Measurements from ENCODE around the gene GLS. TPM values are rescaled to one million over a fixed set of nuclear protein-coding genes. Genes with fewer than 3 reads are reported as not detected.

The GLS gene
- total RNA-seq, 4 donors from 2014 or later = 111 to 235 (median 146) TPM

GRCh38 chr2:190838492-190838910 lies 42.1 kb upstream of the GLS start:
- TF ChIP-seq, protein P1, sequence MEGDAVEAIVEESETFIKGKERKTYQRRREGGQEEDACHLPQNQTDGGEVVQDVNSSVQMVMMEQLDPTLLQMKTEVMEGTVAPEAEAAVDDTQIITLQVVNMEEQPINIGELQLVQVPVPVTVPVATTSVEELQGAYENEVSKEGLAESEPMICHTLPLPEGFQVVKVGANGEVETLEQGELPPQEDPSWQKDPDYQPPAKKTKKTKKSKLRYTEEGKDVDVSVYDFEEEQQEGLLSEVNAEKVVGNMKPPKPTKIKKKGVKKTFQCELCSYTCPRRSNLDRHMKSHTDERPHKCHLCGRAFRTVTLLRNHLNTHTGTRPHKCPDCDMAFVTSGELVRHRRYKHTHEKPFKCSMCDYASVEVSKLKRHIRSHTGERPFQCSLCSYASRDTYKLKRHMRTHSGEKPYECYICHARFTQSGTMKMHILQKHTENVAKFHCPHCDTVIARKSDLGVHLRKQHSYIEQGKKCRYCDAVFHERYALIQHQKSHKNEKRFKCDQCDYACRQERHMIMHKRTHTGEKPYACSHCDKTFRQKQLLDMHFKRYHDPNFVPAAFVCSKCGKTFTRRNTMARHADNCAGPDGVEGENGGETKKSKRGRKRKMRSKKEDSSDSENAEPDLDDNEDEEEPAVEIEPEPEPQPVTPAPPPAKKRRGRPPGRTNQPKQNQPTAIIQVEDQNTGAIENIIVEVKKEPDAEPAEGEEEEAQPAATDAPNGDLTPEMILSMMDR (IDR thresholded peaks at IDR 0.05) = no peak
- peak; percentile 12 for ATAC-seq (ENCODE audit: low FRiP score)
- DNase-seq (ENCODE audit: low spot score) = no peak

GRCh38 chr2:190840569-190841172 lies 40.0 kb upstream of the GLS start:
- TF ChIP-seq, protein P1 (IDR thresholded peaks at IDR 0.05) = no peak
- no peak for DNase-seq (ENCODE audit: low spot score)
- no peak for ATAC-seq (ENCODE audit: low FRiP score)

DNA sequence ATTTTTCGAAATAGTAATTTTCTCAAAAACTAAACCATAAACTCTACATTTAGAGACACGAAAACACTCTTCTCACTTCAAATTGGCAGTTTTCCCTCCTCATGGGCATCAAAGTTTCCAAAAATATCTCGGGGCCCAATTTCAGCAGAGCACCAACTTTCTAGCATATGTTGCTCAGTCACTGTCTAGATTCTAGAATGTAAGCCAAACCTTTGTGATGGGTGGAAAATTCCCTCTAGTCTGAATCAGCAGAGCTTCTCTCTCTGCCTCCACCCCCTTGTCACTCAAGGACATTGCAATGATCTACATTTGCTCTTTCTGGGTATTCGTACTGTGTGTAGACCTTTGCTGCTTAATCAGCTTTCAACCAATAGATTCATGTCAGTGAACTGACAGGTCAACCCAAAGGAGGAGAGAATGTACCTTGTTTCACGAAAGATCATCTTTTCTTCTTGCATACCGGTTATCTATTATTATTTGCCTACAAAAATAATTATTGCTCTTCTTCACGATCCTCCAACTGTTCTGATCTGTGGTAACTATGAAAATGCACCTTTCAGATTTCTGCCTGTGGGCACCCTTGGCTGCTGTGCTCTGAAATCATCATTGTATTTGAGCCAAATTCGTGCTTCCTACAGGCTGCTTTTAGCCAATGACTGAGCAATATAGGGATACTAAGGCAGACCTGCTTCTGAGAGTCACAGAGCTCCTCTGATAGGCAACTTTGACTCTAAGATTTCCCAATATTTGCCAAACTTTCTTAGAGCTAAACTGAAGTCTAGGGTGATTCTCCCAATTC lies 38.7 kb upstream of the GLS start:
- peak; percentile 41 for ATAC-seq (ENCODE audit: low FRiP score)

GRCh38 chr2:190842606-190843104 lies 38.0 kb upstream of the GLS start:
- DNase-seq (ENCODE audit: low spot score) = no peak
- TF ChIP-seq, protein P1 (IDR thresholded peaks at IDR 0.05) = no peak
- no peak for ATAC-seq (ENCODE audit: low FRiP score)

More for the DNA sequence above, 38.7 kb upstream of the GLS start:
- TF ChIP-seq, protein P1 (IDR thresholded peaks at IDR 0.05) = no peak
- DNase-seq (ENCODE audit: low spot score) = no peak

DNA sequence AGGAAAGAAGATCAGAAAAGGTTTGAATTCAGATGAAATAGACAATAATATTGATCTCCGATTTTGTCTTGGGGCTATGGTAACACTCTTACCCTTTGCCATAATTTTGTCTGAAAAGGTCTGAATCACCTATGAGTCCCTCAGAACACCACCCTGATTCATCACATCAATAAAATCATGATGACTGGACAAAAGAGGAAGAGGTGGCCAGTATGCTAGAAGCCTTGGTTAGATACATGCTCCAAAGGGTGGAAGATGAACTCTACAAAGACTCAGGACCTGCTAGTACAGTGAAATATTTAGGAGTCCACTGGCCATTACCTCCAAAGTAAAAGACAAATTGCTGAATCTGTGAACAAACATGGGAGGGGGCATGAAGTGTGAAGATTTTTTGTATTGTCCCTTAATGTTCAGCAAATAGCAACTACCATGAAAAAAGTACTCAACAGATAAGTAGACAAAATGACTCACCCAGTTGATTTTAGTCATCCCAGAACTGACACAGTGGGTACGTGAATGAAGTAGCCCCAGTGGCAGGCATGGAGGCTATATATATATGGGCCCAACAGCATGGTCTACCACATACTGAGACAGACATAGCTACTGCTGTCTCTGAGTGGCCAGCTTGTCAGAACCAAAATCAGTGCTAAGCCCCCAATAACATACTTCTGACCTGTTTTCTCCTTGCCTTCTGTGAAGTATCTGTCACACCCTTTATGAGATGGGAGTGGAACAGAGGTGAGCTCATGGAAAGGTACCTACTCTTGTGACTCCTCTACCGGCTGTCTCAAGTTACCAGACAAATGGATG lies 36.5 kb upstream of the GLS start:
- DNase-seq (ENCODE audit: low spot score) (no peak), ATAC-seq (ENCODE audit: low FRiP score) (no peak)
- TF ChIP-seq, protein P1 (IDR thresholded peaks at IDR 0.05) = no peak

DNA sequence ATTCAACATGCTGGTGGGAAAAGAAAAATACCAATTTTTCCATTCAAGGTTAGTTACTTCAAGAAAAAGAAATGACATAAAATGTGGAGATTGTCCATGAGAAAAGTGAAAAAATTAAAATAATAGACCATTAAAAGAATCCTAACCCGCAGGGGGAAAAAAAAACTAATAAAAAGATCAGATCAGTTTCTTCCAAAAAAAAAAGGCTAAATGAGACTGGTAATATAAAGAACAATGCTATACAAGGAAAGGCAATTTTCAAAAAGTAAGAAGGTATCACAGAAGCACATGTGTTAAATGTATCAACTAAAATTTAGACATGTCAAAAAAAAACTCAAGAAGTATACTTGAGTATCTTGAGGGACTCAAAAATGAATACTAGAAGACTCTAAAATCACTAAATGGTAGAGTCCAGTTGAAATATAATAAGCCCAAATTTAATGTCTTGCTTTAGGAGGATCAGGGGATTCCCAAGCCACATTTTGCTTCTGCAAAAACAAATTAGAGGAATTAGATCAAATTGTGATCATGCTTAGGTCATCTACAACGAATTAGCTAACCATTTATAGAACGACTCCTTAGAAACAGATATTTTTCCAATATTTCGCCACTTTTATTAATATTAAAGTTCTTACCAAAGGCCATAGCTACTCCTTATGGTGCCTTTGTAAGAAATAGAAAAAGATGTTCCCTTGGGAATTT lies 35.8 kb upstream of the GLS start:
- TF ChIP-seq, protein P1 (IDR thresholded peaks at IDR 0.05) = no peak
- no peak for DNase-seq (ENCODE audit: low spot score)
- no peak for ATAC-seq (ENCODE audit: low FRiP score)

Measured in omental fat pad (tissue), 4 donors.